ENCODE measurements around the gene CEMIP2.
"Not testable (repeated sequence)": the region's sequence is repeated elsewhere in the genome, so short reads cannot be mapped to it uniquely, and the experiment has no call there.

Gene CEMIP2

DNA sequence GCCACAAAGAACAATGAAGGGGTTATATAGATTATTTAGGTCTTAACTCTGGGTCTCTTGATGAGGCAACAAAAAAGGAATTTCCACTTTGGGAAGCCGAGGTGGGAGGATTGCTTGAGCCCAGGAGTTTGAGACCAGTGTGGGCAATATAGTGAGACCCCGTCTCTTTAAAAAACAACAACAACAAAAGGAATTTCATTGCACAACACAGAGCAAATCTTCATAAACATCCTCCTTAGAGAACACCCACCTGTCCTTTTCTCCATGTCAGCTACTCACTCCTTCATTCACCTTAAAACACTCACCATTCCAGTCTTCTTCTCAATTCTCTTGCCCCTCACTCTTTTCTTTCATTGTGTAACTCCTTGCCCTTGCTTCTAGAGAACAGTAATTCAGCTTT is 39.8 kb upstream of the CEMIP2 start:
- no peak overlapping the region for H3K4me3 ChIP-seq (replicated peaks; ENCODE audit: low read depth, low read length)
- TF ChIP-seq, protein P1, sequence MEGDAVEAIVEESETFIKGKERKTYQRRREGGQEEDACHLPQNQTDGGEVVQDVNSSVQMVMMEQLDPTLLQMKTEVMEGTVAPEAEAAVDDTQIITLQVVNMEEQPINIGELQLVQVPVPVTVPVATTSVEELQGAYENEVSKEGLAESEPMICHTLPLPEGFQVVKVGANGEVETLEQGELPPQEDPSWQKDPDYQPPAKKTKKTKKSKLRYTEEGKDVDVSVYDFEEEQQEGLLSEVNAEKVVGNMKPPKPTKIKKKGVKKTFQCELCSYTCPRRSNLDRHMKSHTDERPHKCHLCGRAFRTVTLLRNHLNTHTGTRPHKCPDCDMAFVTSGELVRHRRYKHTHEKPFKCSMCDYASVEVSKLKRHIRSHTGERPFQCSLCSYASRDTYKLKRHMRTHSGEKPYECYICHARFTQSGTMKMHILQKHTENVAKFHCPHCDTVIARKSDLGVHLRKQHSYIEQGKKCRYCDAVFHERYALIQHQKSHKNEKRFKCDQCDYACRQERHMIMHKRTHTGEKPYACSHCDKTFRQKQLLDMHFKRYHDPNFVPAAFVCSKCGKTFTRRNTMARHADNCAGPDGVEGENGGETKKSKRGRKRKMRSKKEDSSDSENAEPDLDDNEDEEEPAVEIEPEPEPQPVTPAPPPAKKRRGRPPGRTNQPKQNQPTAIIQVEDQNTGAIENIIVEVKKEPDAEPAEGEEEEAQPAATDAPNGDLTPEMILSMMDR (IDR thresholded peaks at IDR 0.05; ENCODE audit: low read depth, low read length, missing control alignments) = no peak
- DNase-seq (ENCODE audit: extremely low read depth, low read depth) = no peak

DNA sequence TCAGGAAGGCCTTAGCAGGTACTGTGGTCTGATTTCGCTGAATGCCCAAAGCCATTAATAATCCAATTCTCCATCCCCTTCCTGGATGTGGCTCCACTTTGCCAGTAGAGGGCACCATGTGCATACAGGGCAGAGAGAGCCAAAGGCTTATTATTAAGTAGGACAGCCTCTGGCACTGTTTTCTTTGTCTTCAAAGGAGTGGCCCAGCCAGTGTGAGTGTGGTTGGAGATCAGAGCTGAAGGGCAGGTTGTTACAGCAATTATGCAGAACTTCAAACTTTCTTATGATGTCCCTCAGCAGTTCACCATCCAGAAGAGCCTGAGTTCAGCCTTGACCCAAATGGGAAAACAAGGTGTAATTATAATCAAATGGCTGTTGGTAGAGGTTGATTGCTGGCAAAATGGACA is 38.6 kb upstream of the CEMIP2 start:
- TF ChIP-seq, protein P1 (IDR thresholded peaks at IDR 0.05; ENCODE audit: low read depth, low read length, missing control alignments) = peak; percentile 90
- no peak overlapping the region for H3K4me3 ChIP-seq (replicated peaks; ENCODE audit: low read depth, low read length)
- DNase-seq (ENCODE audit: extremely low read depth, low read depth) = peak; percentile 46

DNA sequence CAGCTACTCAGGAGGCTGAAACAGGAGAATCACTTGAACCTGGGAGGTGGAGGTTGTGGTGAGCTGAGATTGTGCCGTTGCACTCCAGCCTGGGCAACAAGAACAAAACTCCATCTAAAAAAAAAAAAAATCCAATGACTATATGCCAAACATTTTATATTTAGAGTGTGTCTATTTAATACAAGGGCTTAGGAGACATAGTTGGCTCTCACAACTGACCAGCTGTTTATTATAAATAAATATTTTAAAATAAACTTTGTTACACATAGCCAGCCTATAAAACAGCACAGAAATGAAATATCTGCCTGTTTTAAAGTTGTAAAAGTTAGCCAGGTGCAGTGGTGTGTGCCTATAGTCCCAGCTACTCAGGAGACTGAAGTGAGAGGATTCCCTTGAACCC is 36.8 kb upstream of the CEMIP2 start:
- DNase-seq (ENCODE audit: extremely low read depth, low read depth); H3K4me3 ChIP-seq (replicated peaks; ENCODE audit: low read depth, low read length): not testable (repeated sequence)

DNA sequence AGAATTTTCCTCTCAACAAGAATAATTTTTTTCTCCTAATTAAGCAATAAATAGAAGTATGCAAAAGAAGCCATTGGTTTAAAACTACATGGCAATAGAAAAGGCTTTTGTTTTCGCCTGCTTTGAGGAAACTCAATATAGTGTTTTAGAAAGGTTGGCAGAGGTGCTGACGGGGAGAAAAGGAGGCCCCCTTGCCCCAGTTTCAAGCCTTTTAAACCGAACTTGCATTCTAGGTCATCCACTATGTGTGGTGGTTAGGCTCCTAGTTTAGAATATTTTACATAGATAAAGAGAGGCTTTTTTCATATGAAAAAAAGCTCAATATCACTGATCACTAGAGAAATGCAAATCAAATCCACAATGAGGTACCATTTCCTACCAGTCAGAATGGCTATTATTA is 33.5 kb upstream of the CEMIP2 start:
- TF ChIP-seq, protein P1 (IDR thresholded peaks at IDR 0.05; ENCODE audit: low read depth, low read length, missing control alignments) = no peak
- no peak for DNase-seq (ENCODE audit: extremely low read depth, low read depth)

DNA sequence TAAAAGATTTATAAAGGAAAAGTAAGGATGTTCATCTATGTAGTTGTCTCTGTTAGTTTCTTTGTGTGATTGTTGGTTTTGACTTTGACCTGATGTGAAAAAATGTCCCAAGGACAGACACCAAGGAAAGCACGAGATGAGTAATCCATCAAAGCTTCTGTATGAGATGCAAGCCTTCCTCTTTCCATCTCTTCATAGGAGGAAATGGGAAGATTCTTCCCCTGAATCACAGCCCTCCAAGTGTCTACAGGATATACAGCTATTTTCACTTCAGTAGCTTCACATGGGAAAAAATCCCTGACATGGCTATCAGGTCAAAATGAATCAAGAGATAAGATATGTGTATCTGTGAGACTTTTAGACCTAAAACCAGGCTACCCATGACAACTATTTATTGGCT is 29.0 kb upstream of the CEMIP2 start:
- H3K4me3 ChIP-seq (replicated peaks; ENCODE audit: low read depth, low read length) = no peak overlapping the region
- DNase-seq (ENCODE audit: extremely low read depth, low read depth) = no peak
- TF ChIP-seq, protein P1 (IDR thresholded peaks at IDR 0.05; ENCODE audit: low read depth, low read length, missing control alignments) = no peak

More for the DNA sequence above, 33.5 kb upstream of the CEMIP2 start:
- no peak overlapping the region for H3K4me3 ChIP-seq (replicated peaks; ENCODE audit: low read depth, low read length)

DNA sequence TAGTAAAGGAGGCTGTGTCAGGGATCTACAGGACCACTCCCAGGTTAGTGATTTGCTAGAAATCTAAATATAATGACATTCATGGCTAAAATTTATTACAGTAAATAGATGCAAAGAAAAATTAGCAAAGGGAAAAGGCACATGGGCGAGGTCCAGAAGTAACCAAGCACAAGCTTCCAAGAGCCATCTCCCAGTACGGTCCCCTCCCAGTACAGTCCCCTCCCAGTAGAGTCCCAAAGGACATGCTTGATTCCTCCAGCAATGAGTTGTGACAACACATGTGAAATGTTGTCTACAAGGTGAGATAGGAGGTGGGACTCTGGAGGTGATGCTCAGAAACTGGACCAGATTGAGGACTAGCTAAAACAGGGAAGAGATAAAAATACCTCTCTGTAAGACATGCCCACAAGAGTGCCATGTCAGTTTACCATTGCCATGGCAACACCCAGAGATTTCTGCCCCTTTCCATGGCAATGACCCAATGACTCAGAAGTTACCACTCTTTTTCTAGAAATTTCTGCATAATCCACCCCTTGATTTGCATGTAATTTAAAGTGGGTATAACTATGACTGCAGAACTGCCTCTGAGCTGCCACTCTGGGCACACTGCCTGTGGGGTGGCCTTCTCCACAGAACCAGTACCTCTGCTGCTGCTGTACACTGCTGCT is 27.9 kb upstream of the CEMIP2 start:
- TF ChIP-seq, protein P1 (IDR thresholded peaks at IDR 0.05; ENCODE audit: low read depth, low read length, missing control alignments) = no peak
- no peak for DNase-seq (ENCODE audit: extremely low read depth, low read depth)
- H3K4me3 ChIP-seq (replicated peaks; ENCODE audit: low read depth, low read length) = no peak overlapping the region

DNA sequence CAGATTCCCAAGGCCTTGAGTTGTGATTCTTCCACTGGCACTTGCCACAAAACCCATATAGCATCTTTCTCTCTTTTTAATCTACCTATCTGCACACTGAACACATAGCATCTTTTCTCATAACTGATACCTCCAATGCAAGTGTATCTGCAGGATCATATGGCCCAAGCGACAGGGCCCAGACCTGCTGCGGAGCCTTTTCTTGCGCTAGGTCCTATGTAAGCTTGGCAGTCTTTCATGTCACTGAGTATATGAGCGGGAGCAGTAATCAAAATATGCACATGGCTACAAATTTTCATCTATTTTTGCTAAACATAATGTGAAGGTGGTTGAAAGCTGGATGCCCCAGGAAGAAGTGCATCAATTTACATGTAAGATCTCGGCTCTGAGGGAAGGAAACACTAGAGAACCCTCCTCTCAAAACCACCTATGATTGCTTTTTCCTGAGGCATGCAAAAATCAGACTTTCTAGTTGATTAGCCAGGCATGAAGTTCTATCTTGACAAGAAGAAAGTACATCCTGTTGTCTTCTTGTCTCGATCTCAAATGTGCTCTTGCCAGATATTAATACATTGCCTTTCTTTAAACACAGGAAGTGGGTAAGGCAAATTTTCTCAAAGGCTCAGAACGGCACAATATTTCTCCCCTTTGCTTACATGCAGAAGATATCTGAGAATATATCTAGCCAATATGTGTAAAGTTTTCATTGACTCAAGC is 26.9 kb upstream of the CEMIP2 start:
- TF ChIP-seq, protein P1 (IDR thresholded peaks at IDR 0.05; ENCODE audit: low read depth, low read length, missing control alignments) = no peak
- no peak for DNase-seq (ENCODE audit: extremely low read depth, low read depth)
- H3K4me3 ChIP-seq (replicated peaks; ENCODE audit: low read depth, low read length) = no peak overlapping the region
